HG03342 (cell line): ENCODE measurements around the gene RARG.

Source experiments
- ATAC-seq: cut with Tn5 transposase; IDR thresholded peaks from one replicate; pipeline ENCODE4 v1.9.1; 2021; ENCODE audit warnings: mild to moderate bottlenecking, moderate library complexity; ENCODE audit not compliant: unreplicated experiment

The RARG gene

GRCh38 chr12:53231921-53232645 lies at the start of gene RARG:
Gene RARG (minus strand): TSS chr12:53232209. CDS start chr12:53227545, 4,664 bp downstream.
- no peak for ATAC-seq

GRCh38 chr12:53279888-53280498 lies 48.0 kb upstream of the RARG start:
- no peak for ATAC-seq

- no peak for ATAC-seq
These were observed 47.4 kb upstream of the RARG start for GRCh38 chr12:53279283-53279869.

GRCh38 chr12:53277981-53278380 lies 46.0 kb upstream of the RARG start:
- ATAC-seq = no peak

- ATAC-seq = no peak
These were observed 44.5 kb upstream of the RARG start for GRCh38 chr12:53276511-53276910.

- ATAC-seq = no peak
These were observed 42.4 kb upstream of the RARG start for GRCh38 chr12:53274445-53274844.

- ATAC-seq = peak; percentile 17
These were observed 36.9 kb upstream of the RARG start for GRCh38 chr12:53268630-53269562.

GRCh38 chr12:53267999-53268629 lies 36.1 kb upstream of the RARG start, which contains the start of gene ESPL1:
Gene ESPL1 (plus strand): TSS chr12:53268299. CDS start chr12:53268767, 468 bp downstream.
- peak; percentile 75 for ATAC-seq

- no peak for ATAC-seq
These were observed 35.4 kb upstream of the RARG start for GRCh38 chr12:53267306-53267998.

- no peak for ATAC-seq
These were observed 33.8 kb upstream of the RARG start for GRCh38 chr12:53265783-53266182.

GRCh38 chr12:53259891-53260290 lies 27.9 kb upstream of the RARG start:
- ATAC-seq = no peak

- no peak for ATAC-seq
These were observed 26.8 kb upstream of the RARG start for GRCh38 chr12:53258541-53259539.

GRCh38 chr12:53255996-53256395 lies 24.0 kb upstream of the RARG start:
- no peak for ATAC-seq

GRCh38 chr12:53254816-53255545 lies 23.0 kb upstream of the RARG start:
- ATAC-seq = no peak

- no peak for ATAC-seq
These were observed 21.3 kb upstream of the RARG start for GRCh38 chr12:53253298-53253697.

- no peak for ATAC-seq
These were observed 20.4 kb upstream of the RARG start for GRCh38 chr12:53252349-53252916.

- ATAC-seq = peak; percentile 76
These were observed 19.7 kb upstream of the RARG start for GRCh38 chr12:53251477-53252348.
